NB4 (cell line): ENCODE results near the gene EXOC4.

ENCODE experiments used
- DNase-seq: peaks from one replicate; pipeline ENCODE4 v3.0.0; 2010; ENCODE audit warnings: low read depth
- H3K4me3 ChIP-seq: one replicate; pipeline ENCODE4 v1.5.1; 2011; ENCODE audit warnings: mild to moderate bottlenecking, low read depth, low read length, moderate library complexity
- CTCF ChIP-seq: IDR thresholded peaks from one replicate; pipeline ENCODE4 v1.5.1; 2012; ENCODE audit warnings: low read depth, low read length
- MAX ChIP-seq: IDR thresholded peaks from 2 replicates; pipeline ENCODE4 v1.6.1; 2011; ENCODE audit warnings: low read depth, low read length
- MYC ChIP-seq: IDR thresholded peaks from 2 replicates; pipeline ENCODE4 v1.6.1; 2011; ENCODE audit warnings: low read depth, low read length
- POLR2A ChIP-seq: IDR thresholded peaks from 2 replicates; pipeline ENCODE4 v1.6.1; 2011; ENCODE audit warnings: mild to moderate bottlenecking; ENCODE audit not compliant: insufficient read length; ENCODE audit errors: extremely low read depth

EXOC4 gene

GRCh38 chr7:133535308-133535707, 282.4 kb downstream of the EXOC4 start:
- no peak overlapping the region for H3K4me3 ChIP-seq
- TF ChIP-seq MYC (no peak), POLR2A (no peak), CTCF (no peak), MAX (no peak)

GRCh38 chr7:133536450-133536849, 283.6 kb downstream of the EXOC4 start:
- no peak for DNase-seq
- TF ChIP-seq POLR2A (no peak), MYC (no peak), MAX (no peak), CTCF (no peak)
- H3K4me3 ChIP-seq = no peak overlapping the region

More at GRCh38 chr7:133535308-133535707, 282.4 kb downstream of the EXOC4 start:
- no peak for DNase-seq

DNA sequence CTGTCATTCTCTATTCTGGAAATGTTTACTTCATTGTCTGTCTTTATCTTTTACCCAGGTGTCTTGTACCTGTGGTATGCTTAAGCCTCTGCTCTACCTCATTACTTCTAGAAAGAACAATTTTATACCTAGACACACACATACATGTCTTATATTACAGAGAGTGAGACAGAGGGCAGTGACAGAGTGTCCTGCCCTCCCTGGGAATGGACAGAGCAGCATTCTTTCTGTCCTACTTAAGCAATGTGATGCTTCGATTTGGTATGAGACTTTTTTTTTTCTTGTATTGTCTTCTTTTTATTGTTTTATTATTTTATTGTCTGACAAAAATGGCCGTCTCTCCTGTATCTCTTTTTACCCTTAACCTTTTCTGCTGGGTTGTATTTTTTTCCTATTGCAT, 286.1 kb downstream of the EXOC4 start:
- no peak overlapping the region for H3K4me3 ChIP-seq
- no peak for DNase-seq
- TF ChIP-seq CTCF (no peak), MAX (no peak)

DNA sequence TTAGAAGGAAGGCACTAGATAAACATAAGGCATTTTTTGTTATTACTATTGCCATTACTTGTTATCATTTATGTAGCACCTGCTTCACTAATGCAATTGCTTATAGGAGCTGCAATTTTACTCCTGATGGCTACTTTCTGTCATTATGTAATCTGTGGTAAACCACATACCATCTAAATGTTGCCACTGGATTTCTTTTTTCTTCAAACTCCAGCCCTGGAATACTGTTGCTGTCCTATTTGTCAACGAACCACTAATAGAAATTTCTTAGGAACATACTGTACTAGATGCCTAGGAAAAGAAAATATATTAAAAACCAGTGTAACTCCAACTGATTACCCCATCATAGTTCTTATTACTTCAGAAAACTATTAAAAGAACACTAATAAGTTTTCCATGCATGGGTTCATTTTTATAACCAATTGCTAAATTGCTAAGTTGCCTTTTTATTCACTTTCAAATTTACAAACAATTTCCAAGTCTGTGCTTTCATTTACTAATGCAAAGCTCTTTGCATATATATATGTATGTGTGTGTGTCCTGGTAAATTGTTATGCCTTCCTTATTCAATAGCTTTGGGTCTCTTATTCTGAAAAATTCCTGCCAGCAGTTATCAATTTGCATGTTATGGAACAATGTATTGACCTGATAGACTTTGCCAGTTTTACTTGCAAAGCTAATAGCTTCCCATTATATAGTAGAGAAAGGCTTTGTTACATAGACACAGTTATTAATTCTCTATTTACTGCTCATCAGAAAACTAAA, 287.4 kb downstream of the EXOC4 start:
- TF ChIP-seq MAX (no peak), MYC (no peak), POLR2A (no peak), CTCF (no peak)
- no peak overlapping the region for H3K4me3 ChIP-seq
- DNase-seq = peak; percentile 27

- no peak for TF ChIP-seq MYC
- no peak for TF ChIP-seq MAX
- TF ChIP-seq POLR2A = no peak
- no peak for TF ChIP-seq CTCF
- no peak for DNase-seq
- no peak overlapping the region for H3K4me3 ChIP-seq
Observed at GRCh38 chr7:133542209-133542780, 289.4 kb downstream of the EXOC4 start.
